GM12865 (cell line): ENCODE measurements around the gene CTTNBP2.

Source experiments
- DNase-seq: peaks from one replicate; pipeline ENCODE4 v3.0.0; 2010; ENCODE audit warnings: low read depth
- H3K4me3 ChIP-seq: 2 replicates; pipeline ENCODE4 v1.5.1; 2011; ENCODE audit warnings: mild to moderate bottlenecking, low read depth, low read length, control low read depth
- TF ChIP-seq, protein P1 (sequence below): IDR thresholded peaks from 2 replicates; pipeline ENCODE4 v1.5.1; 2011; ENCODE audit warnings: low read length, control low read depth, low read depth, inconsistent platforms; ENCODE audit not compliant: insufficient read depth; ENCODE audit errors: missing control alignments

The CTTNBP2 gene

DNA sequence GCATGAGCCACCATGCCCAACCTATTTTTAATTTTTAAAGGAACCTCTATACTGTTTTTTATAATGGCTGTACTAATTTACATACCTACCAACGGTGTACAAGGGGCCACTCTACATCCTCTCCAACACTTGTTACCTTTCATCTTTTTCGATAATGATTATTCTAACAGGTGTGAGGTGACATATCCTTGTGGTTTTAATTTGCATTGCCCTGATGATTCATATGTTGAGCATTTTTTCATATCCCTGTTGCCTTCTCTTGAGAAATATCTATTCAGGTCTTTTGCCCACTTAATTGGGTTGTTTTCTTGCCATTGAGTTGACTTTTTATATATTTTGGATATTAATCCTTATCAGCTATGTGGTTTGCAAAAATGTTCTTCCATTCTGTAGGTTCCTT, 167.0 kb downstream of the CTTNBP2 start:
- TF ChIP-seq, protein P1, sequence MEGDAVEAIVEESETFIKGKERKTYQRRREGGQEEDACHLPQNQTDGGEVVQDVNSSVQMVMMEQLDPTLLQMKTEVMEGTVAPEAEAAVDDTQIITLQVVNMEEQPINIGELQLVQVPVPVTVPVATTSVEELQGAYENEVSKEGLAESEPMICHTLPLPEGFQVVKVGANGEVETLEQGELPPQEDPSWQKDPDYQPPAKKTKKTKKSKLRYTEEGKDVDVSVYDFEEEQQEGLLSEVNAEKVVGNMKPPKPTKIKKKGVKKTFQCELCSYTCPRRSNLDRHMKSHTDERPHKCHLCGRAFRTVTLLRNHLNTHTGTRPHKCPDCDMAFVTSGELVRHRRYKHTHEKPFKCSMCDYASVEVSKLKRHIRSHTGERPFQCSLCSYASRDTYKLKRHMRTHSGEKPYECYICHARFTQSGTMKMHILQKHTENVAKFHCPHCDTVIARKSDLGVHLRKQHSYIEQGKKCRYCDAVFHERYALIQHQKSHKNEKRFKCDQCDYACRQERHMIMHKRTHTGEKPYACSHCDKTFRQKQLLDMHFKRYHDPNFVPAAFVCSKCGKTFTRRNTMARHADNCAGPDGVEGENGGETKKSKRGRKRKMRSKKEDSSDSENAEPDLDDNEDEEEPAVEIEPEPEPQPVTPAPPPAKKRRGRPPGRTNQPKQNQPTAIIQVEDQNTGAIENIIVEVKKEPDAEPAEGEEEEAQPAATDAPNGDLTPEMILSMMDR: no peak
- no peak for DNase-seq
- H3K4me3 ChIP-seq: no peak overlapping the region

DNA sequence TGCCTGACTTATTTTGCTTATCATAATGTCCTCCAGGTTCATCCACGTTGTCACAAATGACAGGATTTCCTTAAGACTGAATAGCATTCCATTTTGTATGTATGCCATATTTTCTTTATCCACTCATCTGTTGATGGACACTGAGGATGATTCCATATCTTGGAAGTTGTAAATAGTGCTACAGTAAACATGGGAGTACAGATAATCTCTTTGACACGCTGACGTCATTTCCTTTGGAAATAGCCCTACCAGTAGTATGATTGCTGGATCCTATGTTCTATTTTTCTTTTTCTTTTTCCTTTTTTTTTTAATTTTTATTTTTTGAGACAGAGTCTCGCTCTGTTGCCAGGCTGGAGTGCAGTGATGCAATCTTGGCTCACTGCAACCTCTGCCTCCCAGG, 167.6 kb downstream of the CTTNBP2 start:
- DNase-seq: no peak
- H3K4me3 ChIP-seq: no peak overlapping the region
- TF ChIP-seq, protein P1: no peak

DNA sequence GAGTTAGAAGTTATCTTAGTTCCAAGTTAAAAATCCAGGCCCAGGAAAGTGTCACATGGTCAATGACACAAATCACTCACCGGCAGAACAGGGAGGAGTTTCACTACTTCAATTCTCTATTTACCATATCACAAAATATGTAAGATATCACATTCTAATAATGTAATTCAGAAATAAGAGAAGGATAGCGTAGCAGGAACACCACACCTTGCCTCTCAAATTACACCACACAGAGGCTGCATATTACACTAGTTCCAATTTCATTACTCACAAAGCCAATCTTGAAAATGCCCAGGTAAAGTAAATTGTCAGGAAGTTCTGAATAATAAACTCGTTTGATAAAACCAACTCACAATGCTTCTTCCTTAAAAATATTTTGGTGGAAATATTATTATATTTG, 169.2 kb downstream of the CTTNBP2 start:
- TF ChIP-seq, protein P1: no peak
- H3K4me3 ChIP-seq: no peak overlapping the region
- DNase-seq: no peak

DNA sequence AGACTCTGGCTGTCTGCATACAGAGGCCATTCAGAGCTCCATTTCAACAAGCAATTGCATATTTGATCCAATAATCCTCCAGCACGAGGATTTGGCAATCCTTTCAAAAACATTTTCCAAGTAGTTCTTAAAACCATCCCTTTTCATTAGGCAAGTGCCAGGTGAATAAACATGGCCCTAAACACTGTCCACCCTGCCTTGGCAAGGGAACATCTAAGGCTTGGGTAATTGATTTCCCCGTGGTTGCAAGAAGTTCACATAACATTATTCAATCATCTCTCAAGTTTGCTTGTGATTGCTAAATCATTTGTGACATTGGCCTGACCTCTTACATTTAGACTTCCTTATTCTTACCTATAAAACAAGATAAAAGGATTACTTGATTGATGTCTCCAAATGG, 175.2 kb downstream of the CTTNBP2 start:
- TF ChIP-seq, protein P1: no peak
- no peak overlapping the region for H3K4me3 ChIP-seq
- DNase-seq: no peak

DNA sequence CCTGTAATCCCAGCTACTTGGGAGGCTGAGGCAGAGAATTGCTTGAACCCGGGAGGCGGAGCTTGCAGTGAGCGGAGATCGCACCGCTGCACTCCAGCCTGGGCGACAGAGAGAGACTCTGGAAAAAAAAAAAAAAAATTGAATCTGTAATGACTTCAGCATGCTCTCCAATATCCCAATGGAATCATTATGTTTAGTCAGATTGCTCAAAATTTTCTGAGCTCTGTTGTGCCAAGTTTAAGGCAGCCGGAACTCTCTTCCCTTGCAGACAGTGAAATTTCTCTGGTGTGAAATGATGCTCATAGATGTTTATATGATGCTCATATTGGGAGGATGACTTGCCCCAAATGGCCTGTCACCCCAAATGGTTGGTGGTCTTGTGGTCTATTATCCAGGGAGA, 180.9 kb downstream of the CTTNBP2 start:
- DNase-seq: no peak
- TF ChIP-seq, protein P1: no peak

DNA sequence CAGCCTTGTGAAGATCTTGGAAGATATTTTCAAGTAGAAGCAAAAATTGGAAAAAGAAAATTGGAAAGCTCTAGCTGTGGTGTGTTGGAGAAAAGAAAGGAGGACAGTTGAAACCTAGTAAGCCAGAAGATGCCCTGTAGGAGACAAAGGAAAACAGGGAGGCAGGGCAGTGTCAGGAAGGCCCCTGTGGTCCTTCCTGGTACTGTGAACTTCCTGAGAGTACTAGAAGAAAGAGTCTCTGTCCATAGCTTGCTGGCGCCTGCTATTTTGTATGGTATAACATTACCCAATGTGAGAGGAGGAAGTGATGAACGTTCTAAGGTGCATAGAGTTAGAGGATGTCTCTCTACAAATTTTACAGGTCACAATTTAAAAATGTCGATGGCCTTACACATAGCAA, 183.1 kb downstream of the CTTNBP2 start:
- DNase-seq: no peak
- TF ChIP-seq, protein P1: no peak
- H3K4me3 ChIP-seq: no peak overlapping the region

More for the DNA sequence above, 180.9 kb downstream of the CTTNBP2 start:
- no peak overlapping the region for H3K4me3 ChIP-seq

DNA sequence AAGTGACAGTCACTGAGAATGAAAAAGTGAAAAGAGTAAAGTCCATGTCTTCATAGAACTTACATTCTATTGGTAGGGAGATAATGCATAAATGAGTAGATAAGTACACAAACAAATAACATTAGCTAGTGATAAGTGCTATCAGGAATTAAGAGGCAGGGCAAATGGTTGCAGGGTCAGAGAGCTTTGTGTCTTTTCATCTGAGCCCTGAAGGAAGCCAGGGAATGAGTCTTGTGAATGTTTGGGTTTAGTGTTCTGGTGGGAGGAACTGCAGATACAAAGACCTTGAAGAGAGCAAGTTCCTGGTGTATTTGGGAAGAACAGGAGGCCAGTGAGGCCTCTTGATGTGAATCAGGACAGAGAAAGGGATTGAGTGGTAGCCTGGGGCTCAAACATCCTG, 183.8 kb downstream of the CTTNBP2 start:
- TF ChIP-seq, protein P1: no peak
- no peak for DNase-seq
- no peak overlapping the region for H3K4me3 ChIP-seq
